Hepatocyte (in vitro differentiated cells): ENCODE measurements around the gene ANKRD31. TPM values are rescaled to one million over a fixed set of nuclear protein-coding genes. Genes with fewer than 3 reads are reported as not detected.
"Not testable (repeated sequence)": the region's sequence is repeated elsewhere in the genome, so short reads cannot be mapped to it uniquely, and the experiment has no call there.

Source experiments
- DNase-seq: peaks from one replicate; pipeline ENCODE4 v3.0.0-alpha.2; 2016; ENCODE audit warnings: low spot score
- H2AFZ ChIP-seq: fragments of 200-600 bp; sonication (generic); 2 replicates; pipeline ENCODE4 v1.6.0; 2016; ENCODE audit warnings: antibody characterized with exemption, mild to moderate bottlenecking
- H3K27ac ChIP-seq: fragments of 200-600 bp; sonication (generic); 2 replicates; pipeline ENCODE4 v1.5.1; 2016; ENCODE audit warnings: mild to moderate bottlenecking
- H3K27me3 ChIP-seq: fragments of 200-600 bp; sonication (generic); 2 replicates; pipeline ENCODE4 v1.6.1; 2016
- H3K36me3 ChIP-seq: fragments of 200-600 bp; sonication (generic); replicated peaks from 2 replicates; pipeline ENCODE4 v1.5.1; 2016; ENCODE audit warnings: low read depth; ENCODE audit not compliant: insufficient read depth
- H3K4me1 ChIP-seq: fragments of 200-600 bp; sonication (generic); 2 replicates; pipeline ENCODE4 v1.5.1; 2016; ENCODE audit warnings: mild to moderate bottlenecking, moderate library complexity; ENCODE audit not compliant: insufficient read depth
- H3K4me2 ChIP-seq: fragments of 200-600 bp; sonication (generic); 2 replicates; pipeline ENCODE4 v1.6.0; 2016
- H3K4me3 ChIP-seq: fragments of 200-600 bp; sonication (generic); 2 replicates; pipeline ENCODE4 v1.5.1; 2016; ENCODE audit warnings: mild to moderate bottlenecking
- H3K79me2 ChIP-seq: fragments of 200-600 bp; sonication (generic); 2 replicates; pipeline ENCODE4 v1.6.0; 2017; ENCODE audit warnings: mild to moderate bottlenecking
- H3K9me2 ChIP-seq: fragments of 200-600 bp; sonication (generic); replicated peaks from 2 replicates; pipeline ENCODE4 v1.6.0; 2017; ENCODE audit warnings: mild to moderate bottlenecking; ENCODE audit not compliant: insufficient read depth
- H3K9me3 ChIP-seq: fragments of 200-600 bp; sonication (generic); 2 replicates; pipeline ENCODE4 v1.5.1; 2016; ENCODE audit warnings: low read depth, mild to moderate bottlenecking
- H4K20me1 ChIP-seq: fragments of 200-600 bp; sonication (generic); 2 replicates; pipeline ENCODE4 v1.6.0; 2016; ENCODE audit warnings: mild to moderate bottlenecking; ENCODE audit not compliant: insufficient read depth, poor library complexity, severe bottlenecking
- CTCF ChIP-seq: fragments of 200-600 bp; sonication (generic); IDR thresholded peaks from 2 replicates; pipeline ENCODE4 v1.5.1; 2016; ENCODE audit warnings: antibody characterized with exemption, mild to moderate bottlenecking; ENCODE audit not compliant: poor library complexity
- EZH2 ChIP-seq: fragments of 200-600 bp; sonication (generic); IDR thresholded peaks from 2 replicates; pipeline ENCODE4 v1.6.1; 2016; ENCODE audit warnings: antibody characterized with exemption, mild to moderate bottlenecking, borderline replicate concordance
- EZH2phosphoT487 ChIP-seq: fragments of 200-600 bp; sonication (generic); IDR thresholded peaks from one replicate; pipeline ENCODE4 v1.6.1; 2018; ENCODE audit warnings: antibody characterized with exemption, mild to moderate bottlenecking, low read depth, moderate library complexity; ENCODE audit not compliant: unreplicated experiment, severe bottlenecking
- WGBS: methylation state at CpG from one replicate; pipeline ENCODE4 v1.1.6; 2016; ENCODE audit warnings: low lambda C conversion rate; ENCODE audit errors: missing lambda C conversion rate; 5-methylcytosine and 5-hydroxymethylcytosine counted together
- polyA plus RNA-seq: library from polyadenylated mRNA; unstranded; fragments of >200 nt; fragmentation: Nextera tagmentation; extraction: Ambion mirVana; gene quantifications from 2 replicates; pipeline ENCODE4 v1.2.1, GENCODE V29; 2016
- total RNA-seq: library from RNA; depleted of rRNA; stranded (reverse); fragments of >200 nt; gene quantifications from 2 replicates; pipeline ENCODE4 v1.2.3, GENCODE V29; 2014

The ANKRD31 gene
- total and polyA plus RNA-seq, 2 experiments from 2014 or later = 0.19 to 0.47 TPM

- H4K20me1 ChIP-seq = no peaks in the 10 kb centered on the region
- H3K9me3 ChIP-seq = no peaks in the 10 kb centered on the region
- no peak overlapping the region for H3K27ac ChIP-seq
- H3K4me2 ChIP-seq = no peak overlapping the region
- H3K9me2 ChIP-seq = no peaks in the 10 kb centered on the region
- no peaks in the 10 kb centered on the region for H3K79me2 ChIP-seq
- no peak for DNase-seq
- H3K27me3 ChIP-seq = no peaks in the 10 kb centered on the region
- H3K4me1 ChIP-seq = no peaks in the 10 kb centered on the region
- WGBS = 77% methylated on average over 2 of the region's 2 CpGs
- H3K4me3 ChIP-seq = no peak overlapping the region
- TF ChIP-seq EZH2 = no peak
- TF ChIP-seq CTCF = no peak
- TF ChIP-seq EZH2phosphoT487 = no peak
- H3K36me3 ChIP-seq = no peaks in the 10 kb centered on the region
- H2AFZ ChIP-seq = no peak overlapping the region
Measured at GRCh38 chr5:75081510-75081909, 155.2 kb downstream of the ANKRD31 start.

GRCh38 chr5:75079346-75079745 lies 157.3 kb downstream of the ANKRD31 start:
- not testable (repeated sequence) for H3K4me3 ChIP-seq, H3K4me2 ChIP-seq, H3K9me3 ChIP-seq, H3K9me2 ChIP-seq, DNase-seq, H4K20me1 ChIP-seq, H2AFZ ChIP-seq, H3K27me3 ChIP-seq, H3K79me2 ChIP-seq, H3K27ac ChIP-seq, H3K36me3 ChIP-seq, H3K4me1 ChIP-seq
- 71% methylated on average over 3 of the region's 3 CpGs for WGBS

GRCh38 chr5:75078027-75078426 lies 158.7 kb downstream of the ANKRD31 start:
- no peak for TF ChIP-seq CTCF
- no peak for TF ChIP-seq EZH2phosphoT487
- no peak for TF ChIP-seq EZH2
- H3K27me3 ChIP-seq = no peaks in the 10 kb centered on the region
- no peaks in the 10 kb centered on the region for H3K9me3 ChIP-seq
- H3K4me1 ChIP-seq = no peaks in the 10 kb centered on the region
- H3K36me3 ChIP-seq = no peaks in the 10 kb centered on the region
- H3K27ac ChIP-seq = no peak overlapping the region
- no peak for DNase-seq
- H4K20me1 ChIP-seq = no peaks in the 10 kb centered on the region
- no peaks in the 10 kb centered on the region for H3K9me2 ChIP-seq
- no peaks in the 10 kb centered on the region for H3K79me2 ChIP-seq
- H2AFZ ChIP-seq = no peak overlapping the region
- WGBS = 85% methylated on average over 5 of the region's 5 CpGs
- no peak overlapping the region for H3K4me3 ChIP-seq
- no peak overlapping the region for H3K4me2 ChIP-seq

- Histone ChIP-seq H3K36me3 (no peaks in the 10 kb centered on the region), H4K20me1 (no peaks in the 10 kb centered on the region), H3K4me1 (no peaks in the 10 kb centered on the region), H3K27ac (no peak overlapping the region), H3K9me2 (no peaks in the 10 kb centered on the region), H3K4me3 (no peak overlapping the region), H2AFZ (no peak overlapping the region), H3K27me3 (no peaks in the 10 kb centered on the region), H3K9me3 (no peaks in the 10 kb centered on the region), H3K4me2 (no peak overlapping the region), H3K79me2 (no peaks in the 10 kb centered on the region)
- no peak for DNase-seq
- no peak for TF ChIP-seq CTCF
- no peak for TF ChIP-seq EZH2phosphoT487
- TF ChIP-seq EZH2 = no peak
Measured at GRCh38 chr5:75072061-75072460, 164.6 kb downstream of the ANKRD31 start.
